Loucy (cell line): Measurements from ENCODE around the gene BCHE.

ENCODE experiments used
- H2AFZ ChIP-seq: fragments of 200-600 bp; sonication (generic); 2 replicates; pipeline ENCODE4 v1.6.0; 2016; ENCODE audit warnings: antibody characterized with exemption, mild to moderate bottlenecking, low read length, moderate library complexity
- H3F3A ChIP-seq: fragments of 200-600 bp; 2 replicates; pipeline ENCODE4 v1.6.0; 2016; ENCODE audit warnings: antibody characterized with exemption, low read depth, mild to moderate bottlenecking
- H3K27me3 ChIP-seq: fragments of 200-600 bp; sonication (generic); 2 replicates; pipeline ENCODE4 v1.6.1; 2014; ENCODE audit warnings: low read length, mild to moderate bottlenecking; ENCODE audit not compliant: insufficient read depth, poor library complexity, severe bottlenecking
- H3K36me3 ChIP-seq: fragments of 200-600 bp; sonication (generic); 2 replicates; pipeline ENCODE4 v1.6.1; 2016; ENCODE audit warnings: low read length; ENCODE audit not compliant: insufficient read depth
- H3K4me1 ChIP-seq: fragments of 200-600 bp; sonication (generic); 2 replicates; pipeline ENCODE4 v1.5.1; 2014; ENCODE audit warnings: low read length, mild to moderate bottlenecking; ENCODE audit not compliant: insufficient read depth, poor library complexity, severe bottlenecking
- H3K4me2 ChIP-seq: fragments of 200-600 bp; sonication (generic); 2 replicates; pipeline ENCODE4 v1.6.0; 2014; ENCODE audit warnings: antibody characterized with exemption, low read length, low read depth, mild to moderate bottlenecking; ENCODE audit not compliant: poor library complexity, severe bottlenecking
- H3K4me3 ChIP-seq: fragments of 200-600 bp; sonication (generic); 2 replicates; pipeline ENCODE4 v1.5.1; 2014; ENCODE audit warnings: low read length, mild to moderate bottlenecking, mixed read lengths; ENCODE audit not compliant: poor library complexity, severe bottlenecking
- H3K79me2 ChIP-seq: fragments of 200-600 bp; sonication (generic); 2 replicates; pipeline ENCODE4 v1.6.1; 2014; ENCODE audit warnings: low read length; ENCODE audit not compliant: insufficient read depth
- H3K9ac ChIP-seq: fragments of 200-600 bp; sonication (generic); 2 replicates; pipeline ENCODE4 v1.6.0; 2014; ENCODE audit warnings: mild to moderate bottlenecking, low read depth, low read length, moderate library complexity; ENCODE audit not compliant: poor library complexity, severe bottlenecking
- H3K9me2 ChIP-seq: fragments of 200-600 bp; sonication (generic); replicated peaks from 2 replicates; pipeline ENCODE4 v1.6.1; 2016; ENCODE audit warnings: low read depth, low read length, mixed read lengths
- H3K9me3 ChIP-seq: fragments of 200-600 bp; sonication (generic); 2 replicates; pipeline ENCODE4 v1.6.1; 2014; ENCODE audit warnings: mild to moderate bottlenecking, antibody characterized with exemption, low read length, low read depth; ENCODE audit not compliant: insufficient read depth
- H4K20me1 ChIP-seq: fragments of 200-600 bp; sonication (generic); 2 replicates; pipeline ENCODE4 v1.6.0; 2014; ENCODE audit warnings: antibody characterized with exemption, low read length, mild to moderate bottlenecking; ENCODE audit not compliant: insufficient read depth, poor library complexity, severe bottlenecking
- EZH2phosphoT487 ChIP-seq: fragments of 200-600 bp; IDR thresholded peaks from 2 replicates; pipeline ENCODE4 v1.6.1; 2018; ENCODE audit warnings: antibody characterized with exemption, mild to moderate bottlenecking, moderate library complexity, borderline replicate concordance
- TF ChIP-seq, protein P1 (sequence below): fragments of 200-600 bp; sonication (generic); conservative IDR thresholded peaks from 2 replicates; pipeline ENCODE4 v1.5.1; 2014; ENCODE audit warnings: mild to moderate bottlenecking, antibody characterized with exemption, low read length

Gene BCHE

DNA sequence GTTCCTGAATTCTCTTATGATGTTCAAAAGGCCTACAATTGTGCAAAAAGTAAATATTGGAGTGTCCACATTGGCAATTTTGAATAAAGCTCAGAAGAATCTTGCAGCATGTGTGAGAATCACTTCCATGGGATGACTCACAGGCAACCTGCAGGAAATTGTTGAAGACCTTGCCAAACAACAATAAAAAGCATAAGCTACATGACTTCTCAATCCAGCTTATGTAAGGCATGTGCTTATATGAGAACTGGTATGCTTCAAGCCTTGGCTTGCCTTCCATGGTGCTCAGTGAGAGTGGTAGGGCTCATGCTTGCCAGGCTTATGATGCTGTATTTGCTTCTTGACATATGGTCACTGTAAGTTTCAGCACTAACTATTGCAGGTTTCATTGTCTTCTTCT is 18.4 kb upstream of the BCHE start:
- H3K4me3 ChIP-seq = no peak overlapping the region
- no peaks in the 10 kb centered on the region for H3K4me1 ChIP-seq
- H3K4me2 ChIP-seq = no peak overlapping the region
- no peaks in the 10 kb centered on the region for H3K9me3 ChIP-seq
- no peaks in the 10 kb centered on the region for H3K36me3 ChIP-seq
- no peaks in the 10 kb centered on the region for H3K27me3 ChIP-seq
- no peak overlapping the region for H3K9ac ChIP-seq
- H2AFZ ChIP-seq = no peak overlapping the region
- H3K79me2 ChIP-seq = no peaks in the 10 kb centered on the region
- no peaks in the 10 kb centered on the region for H3K9me2 ChIP-seq
- no peaks in the 10 kb centered on the region for H3F3A ChIP-seq
- TF ChIP-seq, protein P1, sequence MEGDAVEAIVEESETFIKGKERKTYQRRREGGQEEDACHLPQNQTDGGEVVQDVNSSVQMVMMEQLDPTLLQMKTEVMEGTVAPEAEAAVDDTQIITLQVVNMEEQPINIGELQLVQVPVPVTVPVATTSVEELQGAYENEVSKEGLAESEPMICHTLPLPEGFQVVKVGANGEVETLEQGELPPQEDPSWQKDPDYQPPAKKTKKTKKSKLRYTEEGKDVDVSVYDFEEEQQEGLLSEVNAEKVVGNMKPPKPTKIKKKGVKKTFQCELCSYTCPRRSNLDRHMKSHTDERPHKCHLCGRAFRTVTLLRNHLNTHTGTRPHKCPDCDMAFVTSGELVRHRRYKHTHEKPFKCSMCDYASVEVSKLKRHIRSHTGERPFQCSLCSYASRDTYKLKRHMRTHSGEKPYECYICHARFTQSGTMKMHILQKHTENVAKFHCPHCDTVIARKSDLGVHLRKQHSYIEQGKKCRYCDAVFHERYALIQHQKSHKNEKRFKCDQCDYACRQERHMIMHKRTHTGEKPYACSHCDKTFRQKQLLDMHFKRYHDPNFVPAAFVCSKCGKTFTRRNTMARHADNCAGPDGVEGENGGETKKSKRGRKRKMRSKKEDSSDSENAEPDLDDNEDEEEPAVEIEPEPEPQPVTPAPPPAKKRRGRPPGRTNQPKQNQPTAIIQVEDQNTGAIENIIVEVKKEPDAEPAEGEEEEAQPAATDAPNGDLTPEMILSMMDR = no peak
- TF ChIP-seq EZH2phosphoT487 = no peak
- no peaks in the 10 kb centered on the region for H4K20me1 ChIP-seq

DNA sequence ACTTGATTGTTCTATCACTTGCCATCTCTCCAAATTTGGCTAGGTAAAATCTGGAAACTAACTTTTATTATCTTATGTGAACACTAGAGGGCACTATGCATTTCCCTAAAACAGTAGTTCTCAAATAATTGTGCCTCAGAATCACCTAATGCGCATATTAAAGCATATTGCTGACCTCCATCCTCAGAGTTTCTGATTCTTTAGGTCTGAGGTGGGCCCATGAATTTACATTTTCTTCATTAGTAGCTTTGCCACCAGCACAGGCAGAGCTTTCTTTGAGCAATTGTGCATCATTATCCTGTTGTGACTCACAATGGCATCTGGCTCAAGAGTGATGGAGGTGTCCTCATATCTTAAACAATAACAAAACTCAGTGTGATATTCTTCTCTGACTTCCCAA is 17.5 kb upstream of the BCHE start:
- Histone ChIP-seq H3F3A (no peaks in the 10 kb centered on the region), H3K4me1 (no peaks in the 10 kb centered on the region), H3K4me2 (no peak overlapping the region), H2AFZ (no peak overlapping the region), H3K27me3 (no peaks in the 10 kb centered on the region), H3K4me3 (no peak overlapping the region), H4K20me1 (no peaks in the 10 kb centered on the region), H3K9ac (no peak overlapping the region), H3K9me2 (no peaks in the 10 kb centered on the region), H3K79me2 (no peaks in the 10 kb centered on the region), H3K9me3 (no peaks in the 10 kb centered on the region), H3K36me3 (no peaks in the 10 kb centered on the region)
- TF ChIP-seq, protein P1 = peak; percentile 70
- no peak for TF ChIP-seq EZH2phosphoT487

GRCh38 chr3:165852711-165853110 is 15.5 kb upstream of the BCHE start:
- no peaks in the 10 kb centered on the region for H3F3A ChIP-seq
- no peak overlapping the region for H3K4me2 ChIP-seq
- no peak overlapping the region for H2AFZ ChIP-seq
- no peak overlapping the region for H3K9ac ChIP-seq
- no peaks in the 10 kb centered on the region for H3K9me2 ChIP-seq
- H4K20me1 ChIP-seq = no peaks in the 10 kb centered on the region
- no peaks in the 10 kb centered on the region for H3K79me2 ChIP-seq
- H3K36me3 ChIP-seq = no peaks in the 10 kb centered on the region
- no peaks in the 10 kb centered on the region for H3K9me3 ChIP-seq
- no peaks in the 10 kb centered on the region for H3K27me3 ChIP-seq
- TF ChIP-seq EZH2phosphoT487 = no peak
- H3K4me1 ChIP-seq = no peaks in the 10 kb centered on the region
- no peak overlapping the region for H3K4me3 ChIP-seq

GRCh38 chr3:165852191-165852590 is 15.0 kb upstream of the BCHE start:
- no peaks in the 10 kb centered on the region for H3K79me2 ChIP-seq
- H2AFZ ChIP-seq = no peak overlapping the region
- no peaks in the 10 kb centered on the region for H3K4me1 ChIP-seq
- H3K9me3 ChIP-seq = no peaks in the 10 kb centered on the region
- H3K4me3 ChIP-seq = no peak overlapping the region
- no peaks in the 10 kb centered on the region for H4K20me1 ChIP-seq
- no peaks in the 10 kb centered on the region for H3K27me3 ChIP-seq
- no peaks in the 10 kb centered on the region for H3K36me3 ChIP-seq
- H3K4me2 ChIP-seq = no peak overlapping the region
- TF ChIP-seq, protein P1 = no peak
- TF ChIP-seq EZH2phosphoT487 = no peak
- no peak overlapping the region for H3K9ac ChIP-seq
- H3K9me2 ChIP-seq = no peaks in the 10 kb centered on the region
- no peaks in the 10 kb centered on the region for H3F3A ChIP-seq
